ENCODE results near the gene SIN3A.

SIN3A gene

DNA sequence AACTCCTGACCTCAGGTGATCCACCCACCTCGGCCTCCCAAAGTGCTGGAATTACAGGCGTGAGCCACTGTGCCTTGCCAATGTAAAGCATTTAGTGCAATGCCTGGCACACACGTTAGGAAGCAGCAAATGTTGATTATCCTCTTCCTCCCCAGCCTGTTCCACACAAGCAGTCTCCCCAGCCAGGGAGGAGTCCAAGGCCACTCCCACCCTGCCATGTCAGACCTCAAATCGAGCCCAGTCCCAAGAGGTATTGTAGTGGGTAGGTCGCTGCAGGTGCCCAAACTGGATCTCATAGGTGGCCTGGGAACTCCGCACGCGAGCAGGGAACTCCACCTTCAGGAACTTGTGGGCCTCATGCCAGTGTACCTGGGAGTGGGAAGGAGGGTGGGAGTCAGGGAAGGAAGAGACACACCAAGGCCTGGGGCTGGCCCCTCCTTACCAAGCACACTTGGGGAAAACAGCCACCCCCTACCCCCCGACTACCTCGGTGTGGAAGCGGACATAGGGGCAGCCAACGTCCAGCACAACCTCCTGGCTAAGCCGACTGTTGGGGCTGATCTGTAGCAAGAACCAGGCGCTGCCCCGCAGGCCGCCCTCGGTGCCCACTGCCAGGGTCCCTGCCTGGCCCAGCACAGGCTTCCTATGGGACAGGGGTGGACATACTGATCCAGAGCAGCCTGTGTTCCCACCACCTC is 93.4 kb downstream of the SIN3A start:
- TF ChIP-seq, protein P1, sequence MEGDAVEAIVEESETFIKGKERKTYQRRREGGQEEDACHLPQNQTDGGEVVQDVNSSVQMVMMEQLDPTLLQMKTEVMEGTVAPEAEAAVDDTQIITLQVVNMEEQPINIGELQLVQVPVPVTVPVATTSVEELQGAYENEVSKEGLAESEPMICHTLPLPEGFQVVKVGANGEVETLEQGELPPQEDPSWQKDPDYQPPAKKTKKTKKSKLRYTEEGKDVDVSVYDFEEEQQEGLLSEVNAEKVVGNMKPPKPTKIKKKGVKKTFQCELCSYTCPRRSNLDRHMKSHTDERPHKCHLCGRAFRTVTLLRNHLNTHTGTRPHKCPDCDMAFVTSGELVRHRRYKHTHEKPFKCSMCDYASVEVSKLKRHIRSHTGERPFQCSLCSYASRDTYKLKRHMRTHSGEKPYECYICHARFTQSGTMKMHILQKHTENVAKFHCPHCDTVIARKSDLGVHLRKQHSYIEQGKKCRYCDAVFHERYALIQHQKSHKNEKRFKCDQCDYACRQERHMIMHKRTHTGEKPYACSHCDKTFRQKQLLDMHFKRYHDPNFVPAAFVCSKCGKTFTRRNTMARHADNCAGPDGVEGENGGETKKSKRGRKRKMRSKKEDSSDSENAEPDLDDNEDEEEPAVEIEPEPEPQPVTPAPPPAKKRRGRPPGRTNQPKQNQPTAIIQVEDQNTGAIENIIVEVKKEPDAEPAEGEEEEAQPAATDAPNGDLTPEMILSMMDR (IDR thresholded peaks at IDR 0.05; ENCODE audit: low read length, missing control alignments), result no peak
- DNase-seq (ENCODE audit: low read depth), result no peak
- no peak overlapping the region for H3K4me3 ChIP-seq (replicated peaks; ENCODE audit: low read depth, low read length)

DNA sequence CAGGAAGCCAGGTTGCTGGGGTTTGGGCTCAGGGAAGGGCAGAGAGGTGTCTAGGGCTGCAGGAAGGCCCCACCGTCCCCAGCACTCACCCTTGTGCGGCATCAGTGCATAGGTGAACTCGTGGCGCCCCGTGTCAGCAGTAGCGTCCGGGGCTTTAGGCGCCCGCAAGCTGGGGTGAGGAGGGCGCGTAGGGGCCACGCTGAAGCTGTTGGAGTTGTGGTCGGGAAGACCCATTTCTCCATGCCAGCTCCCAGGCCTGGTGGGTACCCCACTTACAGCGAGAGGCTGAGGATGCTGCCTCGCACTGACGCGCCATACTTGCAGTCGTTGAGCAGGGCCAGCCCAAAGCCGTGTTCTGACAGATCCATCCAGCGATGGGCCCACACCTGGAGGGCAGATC is 95.0 kb downstream of the SIN3A start:
- DNase-seq (ENCODE audit: low read depth), result no peak
- TF ChIP-seq, protein P1 (IDR thresholded peaks at IDR 0.05; ENCODE audit: low read length, missing control alignments), result no peak
- no peak overlapping the region for H3K4me3 ChIP-seq (replicated peaks; ENCODE audit: low read depth, low read length)

DNA sequence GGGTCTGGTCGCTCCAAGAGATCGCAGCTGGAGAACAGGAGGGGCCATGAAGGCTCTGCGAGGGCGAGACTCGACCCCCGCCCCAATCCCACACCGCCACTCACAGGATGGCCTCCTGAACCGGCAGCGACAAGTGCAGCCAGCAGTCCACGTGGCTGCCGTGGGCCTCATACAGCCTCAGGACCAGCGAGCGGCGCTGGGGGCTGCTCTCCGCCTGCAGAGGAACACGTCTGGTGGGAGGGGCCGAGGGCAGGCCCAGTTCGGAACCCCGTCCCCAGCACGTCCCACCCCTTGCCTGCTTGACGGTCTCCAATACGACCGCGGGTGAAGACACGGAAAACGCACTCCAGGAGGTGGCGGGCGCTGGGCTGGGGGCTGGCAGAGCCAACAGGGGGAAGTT is 95.5 kb downstream of the SIN3A start:
- TF ChIP-seq, protein P1 (IDR thresholded peaks at IDR 0.05; ENCODE audit: low read length, missing control alignments), result no peak
- DNase-seq (ENCODE audit: low read depth), result no peak
- H3K4me3 ChIP-seq (replicated peaks; ENCODE audit: low read depth, low read length), result no peak overlapping the region

DNA sequence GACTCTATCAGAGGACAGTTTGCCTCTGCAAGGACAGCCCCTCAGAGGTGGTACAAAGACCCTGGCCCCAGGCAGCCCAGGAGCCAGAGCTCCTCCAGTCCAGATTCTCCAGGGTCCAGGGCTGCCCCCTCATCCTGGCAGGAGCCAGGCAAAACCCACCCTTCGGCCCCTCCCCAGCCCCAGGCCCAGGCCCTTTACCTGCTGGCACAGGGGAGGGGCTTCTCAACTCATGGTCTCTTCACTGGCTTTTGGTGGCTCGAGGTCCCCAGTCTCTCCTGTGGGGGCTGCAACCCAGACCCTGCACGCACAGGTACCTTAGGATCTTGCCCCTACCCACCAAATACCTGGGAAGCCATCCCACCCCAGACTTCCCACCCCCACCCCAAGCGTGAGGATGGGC is 96.1 kb downstream of the SIN3A start:
- H3K4me3 ChIP-seq (replicated peaks; ENCODE audit: low read depth, low read length), result no peak overlapping the region
- no peak for DNase-seq (ENCODE audit: low read depth)
- TF ChIP-seq, protein P1 (IDR thresholded peaks at IDR 0.05; ENCODE audit: low read length, missing control alignments), result no peak

DNA sequence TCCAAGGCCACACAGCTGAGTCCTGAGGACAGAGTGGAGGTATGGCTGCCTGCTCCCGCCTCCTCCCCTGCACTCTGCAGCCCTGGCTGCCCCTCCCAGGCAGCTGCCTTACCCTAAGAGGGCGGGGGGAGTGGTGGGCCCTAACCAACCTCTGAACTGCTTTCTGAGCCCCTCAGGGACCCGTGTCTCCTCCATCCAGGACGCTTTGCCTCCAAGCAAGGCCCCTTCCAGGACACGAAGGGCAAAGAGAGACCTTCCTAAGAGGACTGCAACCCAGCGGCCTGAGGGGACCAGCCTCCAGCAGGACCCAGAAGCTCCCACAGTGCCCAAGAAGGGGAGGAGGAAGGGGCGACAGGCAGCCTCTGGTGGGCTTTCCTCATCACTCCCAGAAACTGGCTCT is 97.0 kb downstream of the SIN3A start:
- no peak for DNase-seq (ENCODE audit: low read depth)
- TF ChIP-seq, protein P1 (IDR thresholded peaks at IDR 0.05; ENCODE audit: low read length, missing control alignments), result no peak
- H3K4me3 ChIP-seq (replicated peaks; ENCODE audit: low read depth, low read length), result no peak overlapping the region

DNA sequence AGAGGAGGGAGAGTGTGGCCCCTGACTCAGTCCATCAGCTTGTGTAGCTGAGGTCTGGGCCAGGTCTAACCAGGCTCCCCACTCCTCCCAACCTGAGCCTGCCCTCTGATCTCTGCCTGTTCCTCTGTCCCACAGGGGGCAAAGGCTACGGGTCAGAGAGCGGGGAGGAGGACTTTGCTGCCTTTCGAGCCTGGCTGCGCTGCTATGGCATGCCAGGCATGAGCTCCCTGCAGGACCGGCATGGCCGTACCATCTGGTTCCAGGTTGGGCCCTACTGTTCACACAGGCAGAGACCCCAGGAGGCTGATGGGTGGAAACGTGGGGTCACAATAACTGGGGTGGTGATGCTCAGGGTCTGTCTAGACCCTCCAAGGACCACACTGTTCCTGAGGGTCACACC is 97.9 kb downstream of the SIN3A start:
- no peak overlapping the region for H3K4me3 ChIP-seq (replicated peaks; ENCODE audit: low read depth, low read length)
- TF ChIP-seq, protein P1 (IDR thresholded peaks at IDR 0.05; ENCODE audit: low read length, missing control alignments), result no peak
- no peak for DNase-seq (ENCODE audit: low read depth)
